PC-3 (cell line): ENCODE results near the gene SLC39A5. TPM values are rescaled to one million over a fixed set of nuclear protein-coding genes. Genes with fewer than 3 reads are reported as not detected.

ENCODE experiments used
- ATAC-seq: fragments of 200-7000 bp; cut with Tn5 transposase; 2 replicates; pipeline ENCODE4 v1.9.1; 2020; ENCODE audit warnings: mild to moderate bottlenecking, moderate library complexity
- BruUV-seq: library from RNA; stranded (reverse); fragments of 400-500 nt; replicated peaks from 2 replicates; lab custom pipeline; 2021; lab: Mats Ljungman, UMichigan
- CTCF ChIA-PET: fragments of 300-600 bp; sonication (Branson Sonifier 250); formaldehyde crosslinking; loops from one replicate; lab custom pipeline; 2022; ENCODE audit warnings: antibody characterized with exemption; lab: Charles Lee
- POLR2A ChIA-PET: fragments of 300-600 bp; sonication (Branson Sonifier 250); formaldehyde crosslinking; loops from one replicate; lab custom pipeline; 2022; ENCODE audit warnings: antibody characterized with exemption; ENCODE audit not compliant: unreplicated experiment; lab: Charles Lee
- DNase-seq: peaks from one replicate; pipeline ENCODE4 v3.0.0-alpha.2; 2015
- H2AFZ ChIP-seq: fragments of 300-600 bp; sonication (generic); 2 replicates; pipeline ENCODE4 v1.6.0; 2016; ENCODE audit warnings: antibody characterized with exemption, low read length
- H3F3A ChIP-seq: fragments of 300-600 bp; sonication (generic); one replicate; pipeline ENCODE4 v1.6.0; 2017; ENCODE audit warnings: antibody characterized with exemption, low read length, control low read depth, mild to moderate bottlenecking; ENCODE audit not compliant: unreplicated experiment
- H3K27ac ChIP-seq: fragments of 300-600 bp; sonication (generic); 2 replicates; pipeline ENCODE4 v1.5.1; 2016; ENCODE audit warnings: mild to moderate bottlenecking, low read length
- H3K27me3 ChIP-seq: fragments of 300-600 bp; sonication (generic); 2 replicates; pipeline ENCODE4 v1.6.1; 2016; ENCODE audit warnings: low read length, mixed read lengths
- H3K36me3 ChIP-seq: fragments of 300-600 bp; sonication (generic); 2 replicates; pipeline ENCODE4 v1.6.1; 2016; ENCODE audit warnings: low read depth, mixed run types, low read length, mixed read lengths
- H3K4me1 ChIP-seq: fragments of 300-600 bp; sonication (generic); 2 replicates; pipeline ENCODE4 v1.5.1; 2016; ENCODE audit warnings: low read length; ENCODE audit not compliant: insufficient read depth
- H3K4me2 ChIP-seq: fragments of 300-600 bp; sonication (generic); 2 replicates; pipeline ENCODE4 v1.6.0; 2016; ENCODE audit warnings: low read length
- H3K4me3 ChIP-seq: fragments of 300-600 bp; sonication (generic); 2 replicates; pipeline ENCODE4 v1.5.1; 2016; ENCODE audit warnings: mild to moderate bottlenecking, low read length, mixed read lengths
- H3K79me2 ChIP-seq: fragments of 300-600 bp; sonication (generic); 2 replicates; pipeline ENCODE4 v1.6.1; 2017; ENCODE audit warnings: low read length, mixed read lengths
- H3K9ac ChIP-seq: fragments of 300-600 bp; sonication (generic); 2 replicates; pipeline ENCODE4 v1.6.0; 2016; ENCODE audit warnings: mild to moderate bottlenecking, low read length
- H3K9me2 ChIP-seq: fragments of 300-600 bp; sonication (generic); replicated peaks from 2 replicates; pipeline ENCODE4 v1.6.1; 2016; ENCODE audit warnings: mixed run types, low read length, mixed read lengths
- H3K9me3 ChIP-seq: fragments of 300-600 bp; sonication (generic); 2 replicates; pipeline ENCODE4 v1.6.1; 2016; ENCODE audit warnings: low read length, mixed read lengths
- H4K20me1 ChIP-seq: fragments of 300-600 bp; sonication (generic); 2 replicates; pipeline ENCODE4 v1.6.1; 2016; ENCODE audit warnings: low read length, mixed read lengths
- EZH2 ChIP-seq: fragments of 300-600 bp; sonication (generic); IDR thresholded peaks from one replicate; pipeline ENCODE4 v1.6.1; 2017; ENCODE audit warnings: antibody characterized with exemption, mild to moderate bottlenecking, low read length; ENCODE audit not compliant: unreplicated experiment
- EZH2phosphoT487 ChIP-seq: fragments of 300-600 bp; sonication (generic); IDR thresholded peaks from 2 replicates; pipeline ENCODE4 v1.6.1; 2018; ENCODE audit warnings: mild to moderate bottlenecking, antibody characterized with exemption, low read length, borderline replicate concordance
- intact Hi-C: fragments of 100-400 bp; cut with micrococcal nuclease; formaldehyde crosslinking; loops from 2 replicates; pipeline ENCODE4 v1.9.0; 2023
- total RNA-seq: library from RNA; depleted of rRNA; stranded (reverse); fragments of >200 nt; gene quantifications from 2 replicates; pipeline ENCODE4 v1.2.3, GENCODE V29; 2014
- TF ChIP-seq, protein P1 (sequence below): fragments of 300-600 bp; sonication (generic); conservative IDR thresholded peaks from 2 replicates; pipeline ENCODE4 v1.5.1; 2017; ENCODE audit warnings: antibody characterized with exemption, low read depth, mild to moderate bottlenecking, low read length

Gene SLC39A5
- total RNA-seq, 1 experiment from 2014 or later = 0.18 TPM

DNA sequence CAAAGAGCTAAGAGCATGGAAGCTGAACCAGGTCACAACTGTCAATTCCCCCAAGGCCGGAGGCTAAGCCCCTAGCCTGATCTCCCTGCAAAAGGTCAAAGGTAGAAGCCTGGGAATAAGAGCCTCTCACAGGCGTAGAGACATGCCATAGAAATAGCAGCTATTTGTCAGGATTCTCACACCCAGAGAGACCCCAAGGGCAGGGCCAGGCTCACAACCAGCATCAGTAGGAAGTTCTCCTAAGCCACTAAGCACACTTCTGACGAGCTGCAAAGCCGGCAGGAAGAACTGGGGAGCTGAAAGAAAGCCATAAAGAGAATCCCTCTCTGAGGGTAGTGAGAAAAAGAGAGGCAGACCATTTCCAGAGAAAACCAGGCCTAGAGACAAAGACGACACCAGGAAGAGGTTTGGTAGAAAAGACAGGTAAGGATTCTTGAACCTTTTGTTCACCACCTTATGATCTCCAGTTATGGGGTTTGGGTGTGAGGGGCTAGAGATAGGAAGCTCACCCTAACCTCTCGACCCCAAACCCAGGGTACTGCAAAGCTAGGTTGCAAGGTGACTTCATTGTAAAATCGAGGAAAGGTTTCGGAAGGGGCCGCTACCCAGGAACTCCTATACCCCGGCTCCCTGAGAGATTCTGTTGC lies 41.6 kb upstream of the SLC39A5 start:
- peak overlapping the region; percentile 75 for H3K9ac ChIP-seq
- ChIA-PET CTCF (interaction anchor here (0.6 to 2.6 kb wide), 4 partner anchors 30 to 125 kb away, joined by 3 to 17 read pairs (median 5); partner anchors contain the start of genes ESYT1 and MYL6), POLR2A (no interaction called here)
- TF ChIP-seq EZH2 (no peak), EZH2phosphoT487 (no peak)
- TF ChIP-seq, protein P1, sequence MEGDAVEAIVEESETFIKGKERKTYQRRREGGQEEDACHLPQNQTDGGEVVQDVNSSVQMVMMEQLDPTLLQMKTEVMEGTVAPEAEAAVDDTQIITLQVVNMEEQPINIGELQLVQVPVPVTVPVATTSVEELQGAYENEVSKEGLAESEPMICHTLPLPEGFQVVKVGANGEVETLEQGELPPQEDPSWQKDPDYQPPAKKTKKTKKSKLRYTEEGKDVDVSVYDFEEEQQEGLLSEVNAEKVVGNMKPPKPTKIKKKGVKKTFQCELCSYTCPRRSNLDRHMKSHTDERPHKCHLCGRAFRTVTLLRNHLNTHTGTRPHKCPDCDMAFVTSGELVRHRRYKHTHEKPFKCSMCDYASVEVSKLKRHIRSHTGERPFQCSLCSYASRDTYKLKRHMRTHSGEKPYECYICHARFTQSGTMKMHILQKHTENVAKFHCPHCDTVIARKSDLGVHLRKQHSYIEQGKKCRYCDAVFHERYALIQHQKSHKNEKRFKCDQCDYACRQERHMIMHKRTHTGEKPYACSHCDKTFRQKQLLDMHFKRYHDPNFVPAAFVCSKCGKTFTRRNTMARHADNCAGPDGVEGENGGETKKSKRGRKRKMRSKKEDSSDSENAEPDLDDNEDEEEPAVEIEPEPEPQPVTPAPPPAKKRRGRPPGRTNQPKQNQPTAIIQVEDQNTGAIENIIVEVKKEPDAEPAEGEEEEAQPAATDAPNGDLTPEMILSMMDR = no peak
- DNase-seq (no peak), ATAC-seq (no peak)
- H4K20me1 ChIP-seq = no peaks in the 10 kb centered on the region
- H3K9me3 ChIP-seq = no peaks in the 10 kb centered on the region
- H3K4me3 ChIP-seq = peak overlapping the region; percentile 94
- H2AFZ ChIP-seq = peak overlapping the region; percentile 76
- intact Hi-C loops = loop anchor here (2.0 kb wide), 2 partner anchors 29 to 61 kb away; partner anchors contain the start of gene MYL6
- H3K27ac ChIP-seq = no peak overlapping the region
- H3K27me3 ChIP-seq = no peaks in the 10 kb centered on the region
- peaks cover 18% of the 10 kb centered on the region for H3K36me3 ChIP-seq
- BruUV-seq = no TSS peak
- no peaks in the 10 kb centered on the region for H3K9me2 ChIP-seq
- H3K4me2 ChIP-seq = peak overlapping the region; percentile 86
- peaks cover 21% of the 10 kb centered on the region for H3K4me1 ChIP-seq
- no peaks in the 10 kb centered on the region for H3F3A ChIP-seq
- H3K79me2 ChIP-seq = peaks cover 30% of the 10 kb centered on the region

DNA sequence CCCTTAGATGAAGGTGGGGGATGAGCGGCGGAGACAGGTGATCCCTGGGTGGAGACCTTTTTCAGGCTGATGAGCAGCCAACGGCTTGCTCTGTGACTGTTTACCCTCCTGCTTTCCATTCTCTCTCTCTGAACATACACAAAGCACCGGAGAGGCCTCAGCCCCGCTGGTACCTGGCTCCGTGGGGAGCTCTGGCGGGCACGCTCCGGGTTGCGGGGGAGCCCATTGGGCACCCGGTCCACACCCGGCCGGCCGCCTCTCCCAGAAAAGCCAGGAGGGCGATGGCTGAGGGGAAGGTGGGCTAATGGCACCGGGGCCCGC lies 41.1 kb upstream of the SLC39A5 start:
- Histone ChIP-seq H3K9ac (peak overlapping the region; percentile 75), H4K20me1 (no peaks in the 10 kb centered on the region), H3K27ac (no peak overlapping the region), H3K4me2 (peak overlapping the region; percentile 86), H3K9me3 (no peaks in the 10 kb centered on the region), H3K4me1 (peaks cover 21% of the 10 kb centered on the region), H3K27me3 (no peaks in the 10 kb centered on the region), H3K4me3 (peak overlapping the region; percentile 94), H3K9me2 (no peaks in the 10 kb centered on the region), H3K36me3 (peaks cover 15% of the 10 kb centered on the region), H2AFZ (peak overlapping the region; percentile 76), H3F3A (no peaks in the 10 kb centered on the region), H3K79me2 (peaks cover 30% of the 10 kb centered on the region)
- BruUV-seq = no TSS peak
- DNase-seq (no peak), ATAC-seq (peak; percentile 6)
- POLR2A ChIA-PET = interaction anchor here (1.0 kb wide), 1 partner anchor 61 kb away, joined by 4 read pairs; no protein-coding TSS in a partner anchor
- TF ChIP-seq, protein P1 = no peak
- TF ChIP-seq EZH2phosphoT487 (no peak), EZH2 (no peak)
- CTCF ChIA-PET = interaction anchor here (0.6 to 2.6 kb wide), 8 partner anchors 13 to 214 kb away, joined by 3 to 37 read pairs (median 6); partner anchors contain the start of genes ESYT1, MYL6, RNF41 and ZC3H10
- intact Hi-C loops = loop anchor here (1.0 to 2.0 kb wide), 3 partner anchors 30 to 69 kb away; partner anchors contain the start of gene MYL6
